ENCODE measurements around the gene EYS.
"Not testable (repeated sequence)": the region's sequence is repeated elsewhere in the genome, so short reads cannot be mapped to it uniquely, and the experiment has no call there.

EYS gene

DNA sequence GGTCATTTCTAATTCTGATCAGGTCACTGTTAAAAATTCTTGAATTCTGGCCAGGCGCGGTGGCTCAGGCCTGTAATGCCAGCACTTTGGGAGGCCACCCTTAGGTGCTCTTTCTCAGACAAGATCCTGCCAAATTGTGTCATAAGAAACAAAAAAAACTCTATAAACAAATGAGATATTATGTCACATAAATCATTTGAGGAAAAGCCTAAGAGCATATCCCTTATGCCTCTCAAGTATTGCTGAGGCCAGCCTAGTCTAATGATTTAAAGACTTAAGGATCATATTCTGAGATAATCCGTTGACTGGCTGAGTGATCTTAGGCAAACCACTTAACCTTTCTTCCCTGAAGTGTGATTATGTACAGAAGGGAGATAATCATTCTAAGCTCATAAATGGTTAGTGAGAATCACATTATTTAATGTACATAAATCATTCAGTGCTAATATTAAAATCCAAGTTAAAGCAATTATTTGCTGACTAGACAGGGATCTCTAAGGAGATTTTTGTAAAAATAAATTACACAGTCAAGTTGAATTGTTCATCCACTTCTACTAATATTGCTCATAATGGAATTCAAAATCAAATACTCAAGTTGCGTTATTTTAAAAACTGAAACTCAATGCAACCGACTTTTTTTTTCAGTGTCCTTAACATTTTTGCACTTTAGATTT, 1706.1 kb downstream of the EYS start:
- no peak for DNase-seq

DNA sequence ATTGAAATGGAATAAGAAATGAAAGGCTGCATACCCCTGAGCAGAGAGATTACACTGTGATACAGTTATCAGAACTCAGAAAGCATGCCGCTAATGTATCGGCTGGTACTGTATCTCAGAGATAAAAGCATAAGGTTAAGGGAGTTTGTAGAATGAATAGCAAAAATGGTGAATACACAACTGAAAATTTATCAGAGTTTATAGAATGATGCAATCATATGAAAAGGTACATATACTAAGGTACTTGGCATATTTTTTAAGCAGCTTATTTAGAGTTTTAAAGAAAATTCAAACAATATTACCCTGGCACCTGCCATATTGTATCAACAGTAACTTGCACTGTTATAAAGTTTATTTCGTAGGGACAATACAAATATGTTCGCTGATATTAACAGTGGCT, 1707.4 kb downstream of the EYS start:
- no peak for DNase-seq

DNA sequence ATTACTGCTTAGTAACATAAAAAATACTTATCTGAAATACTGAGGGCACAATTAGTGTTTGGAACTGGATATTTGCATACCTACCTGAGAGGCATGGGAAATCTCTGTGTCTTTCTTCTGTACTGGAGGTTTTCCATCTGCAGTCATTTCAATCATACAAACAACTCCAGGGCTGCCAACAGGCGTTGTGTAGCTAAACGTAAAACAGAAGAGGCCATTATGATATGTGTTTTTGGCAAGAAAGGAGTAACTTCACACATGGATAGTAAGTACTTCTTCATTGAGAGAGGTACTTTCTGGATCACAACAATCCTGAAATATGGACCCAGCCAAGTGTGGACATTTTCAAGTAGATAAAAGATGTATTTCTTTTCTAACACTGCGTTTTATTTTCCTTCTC, 1708.0 kb downstream of the EYS start:
- DNase-seq = no peak

- DNase-seq = no peak
These were observed 1709.3 kb downstream of the EYS start for GRCh38 chr6:63997734-63998133.

DNA sequence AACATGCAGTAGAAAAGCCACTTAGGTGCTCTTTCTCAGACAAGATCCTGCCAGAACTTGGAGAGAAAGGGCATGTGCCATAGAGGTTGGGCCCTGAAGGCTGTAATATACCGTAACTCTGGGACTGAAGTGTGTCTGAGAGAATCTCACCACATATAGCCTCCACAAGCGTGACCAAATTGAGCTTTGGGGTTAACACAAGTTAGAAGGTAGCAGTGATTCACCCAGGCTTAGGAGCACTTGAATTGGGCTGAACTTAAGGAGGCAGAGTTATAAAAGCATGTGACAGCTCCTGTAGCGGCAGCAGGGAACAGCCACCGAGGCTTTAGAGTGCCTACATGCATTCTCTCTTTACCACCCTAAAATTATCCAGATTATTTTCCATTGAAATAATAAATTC, 1709.8 kb downstream of the EYS start:
- DNase-seq = no peak

GRCh38 chr6:63985223-63985622, 1721.8 kb downstream of the EYS start:
- DNase-seq = no peak

GRCh38 chr6:63975699-63976098, 1731.3 kb downstream of the EYS start:
- no peak for DNase-seq

- DNase-seq = no peak
These were observed 1738.4 kb downstream of the EYS start for GRCh38 chr6:63968650-63969049.

GRCh38 chr6:63964366-63964765, 1742.7 kb downstream of the EYS start:
- DNase-seq = no peak

GRCh38 chr6:63963769-63964315, 1743.2 kb downstream of the EYS start:
- no peak for DNase-seq

- not testable (repeated sequence) for DNase-seq
These were observed 1753.5 kb downstream of the EYS start for GRCh38 chr6:63953336-63954021.

- DNase-seq = no peak
These were observed 1759.1 kb downstream of the EYS start for GRCh38 chr6:63947792-63948529.

DNA sequence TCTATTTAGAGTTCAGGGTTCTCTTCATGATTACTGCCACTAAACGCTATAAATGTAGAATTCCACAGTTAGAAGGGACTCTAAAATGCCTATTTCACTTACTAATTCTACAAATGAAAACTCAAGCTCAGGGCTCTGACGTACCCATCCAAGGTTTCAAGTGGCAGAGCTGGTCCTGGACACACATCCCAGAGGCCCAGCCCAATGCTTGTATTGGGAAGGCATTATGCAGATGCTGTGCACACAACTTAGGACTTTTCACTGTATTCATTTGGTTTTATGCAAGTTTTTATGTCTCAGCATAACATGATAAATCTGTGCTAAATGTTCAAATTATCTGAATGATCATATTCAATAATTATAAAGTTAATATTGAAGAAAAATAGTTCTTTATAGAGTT, 1761.0 kb downstream of the EYS start:
- no peak for DNase-seq

- DNase-seq = no peak
These were observed 1763.2 kb downstream of the EYS start for GRCh38 chr6:63943826-63944225.

DNA sequence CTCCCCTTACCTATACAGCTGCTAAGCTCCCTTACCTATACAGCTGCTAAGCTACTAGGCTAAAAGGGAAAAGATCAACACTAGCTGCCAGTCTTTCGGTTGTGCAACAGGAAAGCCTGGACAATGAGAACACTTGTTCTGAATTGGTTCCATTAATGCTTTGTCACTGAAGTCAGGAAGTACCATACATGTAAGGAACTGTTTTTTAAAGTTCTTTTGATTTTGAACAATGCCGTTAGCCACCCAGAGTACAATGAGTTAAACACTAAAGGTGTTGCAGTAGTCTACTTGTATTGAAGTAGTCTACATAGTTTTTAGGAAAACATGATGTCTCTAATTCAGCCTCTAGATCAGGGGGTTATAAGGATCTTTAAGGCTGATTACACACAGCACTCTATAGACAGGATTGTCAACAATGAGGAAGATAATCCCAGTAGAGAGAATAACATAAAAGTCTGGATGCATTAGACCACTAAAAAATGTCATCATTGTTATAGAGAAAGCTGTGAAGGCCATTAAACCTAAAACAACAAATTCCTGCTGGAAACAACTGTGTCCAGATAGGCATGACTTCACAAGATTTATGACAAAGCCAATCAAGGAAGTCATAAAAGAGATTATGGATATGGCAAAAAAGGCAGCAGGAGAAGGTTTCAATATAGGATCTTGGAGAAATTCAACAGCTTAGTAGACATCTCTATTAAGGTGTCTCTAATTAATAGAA, 1765.1 kb downstream of the EYS start:
- DNase-seq = no peak

DNA sequence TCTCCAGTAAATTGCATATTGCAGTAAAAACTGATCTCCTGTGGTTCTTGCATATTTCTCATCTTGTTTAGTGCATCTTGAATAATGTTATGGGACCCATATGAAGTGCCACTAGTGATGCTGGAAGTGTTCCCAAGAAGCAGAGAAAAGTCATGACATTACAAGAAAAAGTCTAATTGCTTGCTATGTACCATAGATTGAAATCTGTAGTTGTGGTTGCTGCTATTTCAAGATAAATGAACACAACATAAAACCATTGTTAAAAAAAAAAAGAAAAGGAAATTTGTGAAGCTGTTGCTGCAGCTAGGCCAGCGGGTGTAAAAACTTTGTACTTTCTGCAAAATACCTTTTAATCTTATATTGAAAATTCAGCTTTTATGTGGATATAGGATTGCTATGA, 1767.0 kb downstream of the EYS start:
- DNase-seq = no peak

DNA sequence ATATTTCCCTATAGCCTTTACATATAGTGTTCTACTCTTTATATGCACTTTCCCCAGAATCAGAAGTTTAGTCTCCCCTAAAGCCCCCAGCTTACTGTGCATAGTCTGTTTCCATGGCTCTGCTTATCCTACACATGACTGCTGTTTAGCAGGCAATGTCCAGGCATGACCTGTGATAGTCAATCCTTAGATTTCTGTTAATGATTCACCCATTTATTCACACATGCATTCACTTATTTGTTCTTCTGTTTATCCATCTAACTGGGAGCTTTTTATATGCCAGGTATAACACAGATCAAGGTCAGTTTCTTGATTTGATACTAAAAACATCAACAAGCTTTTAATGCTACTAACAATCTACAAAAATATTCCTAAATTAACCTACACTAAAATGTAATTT, 1770.6 kb downstream of the EYS start:
- DNase-seq = no peak

DNA sequence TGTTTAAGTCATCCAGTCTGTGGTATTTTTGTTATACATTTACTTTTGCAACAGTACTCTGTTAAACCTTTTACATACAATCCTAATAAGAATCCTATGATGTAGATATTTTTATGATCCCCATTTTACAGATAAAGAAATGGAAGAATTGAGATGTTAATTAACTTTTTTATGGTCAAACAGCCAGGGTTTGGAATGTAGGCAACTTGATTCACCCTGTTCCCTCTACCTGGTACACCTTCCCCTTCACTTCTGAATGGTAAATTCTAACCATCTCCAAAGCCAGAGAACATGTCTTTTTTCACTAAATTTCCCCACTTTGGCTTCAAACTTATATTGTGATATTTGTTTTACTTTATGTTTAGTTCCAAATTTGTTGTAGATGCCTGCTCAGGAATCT, 1771.3 kb downstream of the EYS start:
- no peak for DNase-seq

DNA sequence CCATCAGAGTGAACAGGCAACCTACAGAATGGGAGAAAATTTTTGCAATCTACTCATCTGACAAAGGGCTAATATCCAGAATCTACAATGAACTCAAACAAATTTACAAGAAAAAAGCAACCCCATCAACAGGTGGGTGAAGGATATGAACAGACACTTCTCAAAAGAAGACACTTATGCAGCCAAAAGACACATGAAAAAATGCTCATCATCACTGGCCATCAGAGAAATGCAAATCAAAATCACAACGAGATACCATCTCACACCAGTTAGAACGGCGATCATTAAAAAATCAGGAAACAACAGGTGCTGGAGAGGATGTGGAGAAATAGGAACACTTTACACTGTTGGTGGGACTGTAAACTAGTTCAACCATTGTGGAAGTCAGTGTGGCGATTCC, 1773.1 kb downstream of the EYS start:
- not testable (repeated sequence) for DNase-seq

GRCh38 chr6:63930848-63931247, 1776.2 kb downstream of the EYS start:
- no peak for DNase-seq

- DNase-seq = no peak
These were observed 1777.9 kb downstream of the EYS start for GRCh38 chr6:63929111-63929510.

- DNase-seq = no peak
These were observed 1778.4 kb downstream of the EYS start for GRCh38 chr6:63928613-63929012.
